Sciatic nerve (tissue), 2 donors: Measurements from ENCODE around the gene NYAP1. TPM values are rescaled to one million over a fixed set of nuclear protein-coding genes. Genes with fewer than 3 reads are reported as not detected.
"Not testable (repeated sequence)": the region's sequence is repeated elsewhere in the genome, so short reads cannot be mapped to it uniquely, and the experiment has no call there.

ENCODE experiments used
- ATAC-seq: fragments of 200-7000 bp; cut with Tn5 transposase; one replicate; pipeline ENCODE4 v1.9.1; 2020; ENCODE audit warnings: mild to moderate bottlenecking, moderate library complexity
- DNase-seq: peaks from one replicate; pipeline ENCODE4 v3.0.0-alpha.2; 2020; ENCODE audit warnings: low spot score
- intact Hi-C: fragments of 100-400 bp; cut with DNase I; formaldehyde crosslinking; loops from one replicate; pipeline ENCODE4 v1.14.2; 2022
- total RNA-seq: library from RNA; stranded (reverse); fragmentation: NEBNext Ultra II Directional; extraction: Animal tissue kit (Norgen Biotek cat#: 25700); gene quantifications from one replicate; pipeline ENCODE4 v1.2.1, GENCODE V29; 2021
- donor health status: DM: no; HTN: no; CAD: no.
- donor health status: DM: no; HTN: no; CAD: no.

The NYAP1 gene
- total RNA-seq, 1 donor from 2014 or later: 9.1 TPM

- ATAC-seq (peak; percentile 59), DNase-seq (no peak)
- intact Hi-C loops: no loop called here
Measured at GRCh38 chr7:100493476-100494264, 9.9 kb downstream of the NYAP1 start.

DNA sequence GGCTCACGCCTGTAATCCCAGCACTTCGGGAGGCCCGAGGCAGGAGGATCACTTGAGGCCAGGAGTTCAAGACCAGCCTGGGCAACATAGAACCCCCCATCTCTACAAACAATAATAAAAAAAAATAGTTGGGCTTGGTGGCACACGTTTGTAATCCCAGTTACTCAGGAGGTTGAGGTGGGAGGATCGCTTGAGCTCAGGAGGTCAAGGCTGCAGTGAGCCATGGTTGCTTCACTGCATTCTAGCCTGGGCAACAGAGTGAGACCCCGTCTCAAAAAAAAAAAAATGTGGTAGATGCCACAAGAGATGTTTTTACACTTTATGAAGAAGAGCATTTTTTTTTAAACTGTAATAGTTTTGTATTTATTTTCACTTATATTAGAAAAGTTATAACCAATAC, 12.8 kb downstream of the NYAP1 start:
- intact Hi-C loops: no loop called here
- DNase-seq (no peak), ATAC-seq (no peak)

DNA sequence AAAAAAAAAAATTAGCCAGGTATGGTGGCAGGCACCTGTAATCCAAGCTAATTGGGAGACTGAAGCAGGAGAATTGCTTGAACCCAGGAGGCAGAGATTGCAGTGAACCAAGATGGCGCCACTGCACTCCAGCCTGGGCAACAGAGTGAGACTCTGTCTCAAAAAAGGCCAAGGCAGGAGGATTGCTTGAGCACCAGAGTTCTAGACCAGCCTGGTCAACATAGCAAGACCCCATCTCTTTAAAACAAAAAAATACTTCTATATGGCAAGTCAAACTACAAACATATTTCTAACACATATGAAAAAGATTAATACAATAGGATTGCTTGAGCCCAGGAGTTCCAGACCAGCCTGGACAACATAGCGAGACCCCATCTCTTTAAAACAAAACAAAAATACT, 17.0 kb downstream of the NYAP1 start:
- ATAC-seq, intact Hi-C loops, DNase-seq: not testable (repeated sequence)

DNA sequence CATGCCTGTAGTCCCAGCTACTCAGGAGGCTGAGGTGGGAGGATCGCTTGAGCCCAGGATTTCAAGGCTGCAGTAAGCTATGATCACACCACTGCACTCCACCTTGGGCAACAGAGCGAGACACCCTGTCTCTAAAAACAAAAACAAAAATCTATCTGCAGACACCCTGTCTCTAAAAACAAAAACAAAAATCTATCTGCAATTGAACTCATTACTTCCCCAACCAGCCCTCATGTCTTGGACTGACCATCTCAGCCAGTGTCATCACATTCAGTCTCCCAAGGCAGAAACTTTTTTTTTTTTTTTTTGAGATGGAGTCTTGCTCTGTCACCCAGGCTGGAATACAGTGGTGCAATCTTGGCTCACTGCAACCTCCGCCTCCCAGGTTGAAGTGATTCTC, 20.3 kb downstream of the NYAP1 start:
- intact Hi-C loops, DNase-seq: not testable (repeated sequence)
- ATAC-seq: peak; percentile 31

DNA sequence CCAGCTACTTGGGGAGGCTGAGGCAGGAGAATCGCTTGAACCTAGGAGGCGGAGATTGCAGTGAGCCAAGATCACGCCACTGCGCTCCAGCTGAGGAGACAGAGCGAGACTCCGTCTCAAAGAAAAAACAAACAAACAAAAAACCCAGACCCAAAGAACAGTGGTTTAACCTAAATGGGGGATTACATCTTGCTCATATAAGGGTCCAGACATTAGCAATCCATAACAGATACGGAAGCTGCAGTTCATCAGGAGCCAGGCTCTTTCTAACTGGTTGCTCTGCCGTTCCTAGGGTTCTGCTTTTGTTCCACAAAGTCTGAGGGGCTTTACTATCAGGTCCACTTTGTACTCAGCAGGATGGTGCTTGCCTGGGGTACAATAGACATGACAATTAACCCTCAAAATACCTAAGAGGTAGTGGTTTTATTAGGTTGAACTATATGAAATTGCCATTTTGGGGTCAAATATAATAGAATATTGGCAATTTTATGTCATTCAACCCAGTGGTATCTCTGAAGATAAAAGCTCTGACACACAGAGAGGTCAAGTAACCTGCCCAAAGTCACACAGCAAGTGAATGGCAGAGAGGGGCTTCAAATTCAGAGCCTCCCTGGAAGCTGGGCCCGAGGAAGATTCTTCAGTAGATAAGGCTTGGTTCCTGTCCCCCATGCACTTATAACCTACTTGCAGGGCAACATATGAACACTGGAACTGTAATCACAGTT, 21.3 kb downstream of the NYAP1 start:
- DNase-seq (no peak), ATAC-seq (no peak)
- intact Hi-C loops: no loop called here

DNA sequence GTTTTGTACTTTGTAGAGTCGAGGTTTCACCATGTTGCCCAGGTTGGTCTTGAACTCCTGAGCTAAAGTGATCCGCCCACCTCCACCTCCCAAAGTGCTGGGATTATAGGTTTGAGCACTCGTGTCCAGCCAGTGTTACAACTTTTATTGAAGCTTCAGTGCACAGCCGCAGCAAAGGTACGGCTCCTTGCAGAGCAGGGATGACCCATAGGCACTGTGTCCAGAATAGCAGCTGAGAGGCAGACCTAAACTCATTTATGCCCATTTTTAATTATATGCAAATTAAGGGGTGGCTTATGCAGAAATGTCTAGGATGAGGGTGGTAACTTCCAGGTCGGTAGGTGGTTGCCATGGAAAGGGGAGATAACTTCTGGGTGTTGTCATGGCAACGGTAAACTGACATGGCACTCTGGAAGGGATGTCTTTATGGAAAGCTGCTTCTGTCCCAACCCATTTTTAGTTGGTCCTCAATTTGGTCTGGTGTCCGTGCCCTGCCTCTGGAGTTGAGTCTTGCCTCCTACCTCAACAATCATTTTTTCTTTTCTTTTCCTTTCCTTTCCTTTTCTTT, 22.7 kb downstream of the NYAP1 start:
- intact Hi-C loops: no loop called here
- DNase-seq (no peak), ATAC-seq (no peak)

DNA sequence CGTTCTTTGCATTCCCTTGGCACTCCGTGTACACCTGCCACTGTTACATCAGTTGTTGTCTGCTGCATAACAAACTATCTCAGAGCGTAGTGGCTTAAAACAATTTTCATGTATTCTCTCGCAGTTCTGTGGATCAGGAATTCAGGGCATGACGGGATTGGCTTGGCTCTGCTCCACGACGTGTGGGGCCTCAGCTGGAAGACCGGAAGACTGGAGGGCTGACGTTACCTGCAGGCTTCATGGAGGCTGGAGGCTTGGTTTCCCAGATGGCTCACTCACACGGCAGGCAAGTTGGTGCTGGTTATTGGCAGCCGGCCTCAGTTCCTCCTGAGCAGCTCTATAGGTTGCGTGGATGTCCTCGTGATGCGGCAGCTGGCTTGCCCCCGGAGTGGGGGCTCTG, 25.5 kb downstream of the NYAP1 start:
- DNase-seq (peak; percentile 82), ATAC-seq (peak; percentile 87)
- intact Hi-C loops: no loop called here

GRCh38 chr7:100510437-100511239, 26.9 kb downstream of the NYAP1 start:
- intact Hi-C loops: no loop called here
- DNase-seq (no peak), ATAC-seq (no peak)

- DNase-seq (no peak), ATAC-seq (no peak)
- intact Hi-C loops: no loop called here
Measured at GRCh38 chr7:100513212-100513810, 29.6 kb downstream of the NYAP1 start.

GRCh38 chr7:100515072-100515532, 31.4 kb downstream of the NYAP1 start:
- intact Hi-C loops: no loop called here
- DNase-seq (no peak), ATAC-seq (peak; percentile 90)

- intact Hi-C loops: no loop called here
- ATAC-seq (peak; percentile 92), DNase-seq (peak; percentile 73)
Measured at GRCh38 chr7:100516135-100516812, 32.5 kb downstream of the NYAP1 start.

- DNase-seq (no peak), ATAC-seq (no peak)
- intact Hi-C loops: no loop called here
Measured at GRCh38 chr7:100517305-100517704, 33.6 kb downstream of the NYAP1 start.

- ATAC-seq (no peak), DNase-seq (no peak)
- intact Hi-C loops: no loop called here
Measured at GRCh38 chr7:100519580-100519979, 35.9 kb downstream of the NYAP1 start.

DNA sequence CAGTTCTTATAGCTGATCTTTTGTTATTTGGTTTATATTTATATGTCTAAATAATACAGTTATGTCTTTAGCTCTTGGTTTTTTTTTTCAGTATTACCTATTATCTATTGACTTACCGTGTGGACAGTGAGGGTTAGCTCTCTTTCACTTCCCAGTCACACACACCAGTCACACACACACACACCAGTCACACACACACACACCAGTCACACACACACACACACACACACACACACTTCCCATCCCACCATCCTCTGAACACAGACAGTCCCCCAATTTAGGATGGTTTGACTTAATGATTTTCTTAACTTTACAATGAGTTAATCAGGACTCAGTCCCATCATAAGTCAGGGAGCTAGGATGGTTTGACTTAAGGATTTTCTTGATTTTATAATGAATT, 36.4 kb downstream of the NYAP1 start:
- intact Hi-C loops: no loop called here
- DNase-seq (no peak), ATAC-seq (no peak)

- no peak for ATAC-seq
- intact Hi-C loops: no loop called here
- no peak for DNase-seq
Measured at GRCh38 chr7:100521076-100521475, 37.3 kb downstream of the NYAP1 start.

- intact Hi-C loops, DNase-seq: not testable (repeated sequence)
- ATAC-seq: peak; percentile 15
Measured at GRCh38 chr7:100521909-100522593, 38.3 kb downstream of the NYAP1 start.

DNA sequence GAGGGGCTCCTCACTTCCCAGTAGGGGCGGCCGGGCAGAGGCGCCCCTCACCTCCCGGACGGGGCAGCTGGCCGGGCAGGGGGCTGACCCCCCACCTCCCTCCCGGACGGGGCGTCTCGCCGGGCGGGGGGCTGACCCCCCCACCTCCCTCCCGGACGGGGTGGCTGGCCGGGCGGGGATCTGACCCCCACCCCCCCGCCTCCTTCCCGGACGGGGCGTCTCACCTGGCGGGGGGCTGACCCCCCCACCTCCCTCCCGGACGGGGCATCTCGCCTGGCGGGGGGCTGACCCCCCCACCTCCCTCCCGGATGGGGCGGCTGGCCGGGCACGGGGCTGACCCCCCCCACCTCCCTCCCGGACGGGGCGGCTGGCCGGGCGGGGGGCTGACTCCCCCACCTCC, 39.5 kb downstream of the NYAP1 start:
- intact Hi-C loops, DNase-seq, ATAC-seq: not testable (repeated sequence)
